ENCODE results near the gene SUSD4.

DNA sequence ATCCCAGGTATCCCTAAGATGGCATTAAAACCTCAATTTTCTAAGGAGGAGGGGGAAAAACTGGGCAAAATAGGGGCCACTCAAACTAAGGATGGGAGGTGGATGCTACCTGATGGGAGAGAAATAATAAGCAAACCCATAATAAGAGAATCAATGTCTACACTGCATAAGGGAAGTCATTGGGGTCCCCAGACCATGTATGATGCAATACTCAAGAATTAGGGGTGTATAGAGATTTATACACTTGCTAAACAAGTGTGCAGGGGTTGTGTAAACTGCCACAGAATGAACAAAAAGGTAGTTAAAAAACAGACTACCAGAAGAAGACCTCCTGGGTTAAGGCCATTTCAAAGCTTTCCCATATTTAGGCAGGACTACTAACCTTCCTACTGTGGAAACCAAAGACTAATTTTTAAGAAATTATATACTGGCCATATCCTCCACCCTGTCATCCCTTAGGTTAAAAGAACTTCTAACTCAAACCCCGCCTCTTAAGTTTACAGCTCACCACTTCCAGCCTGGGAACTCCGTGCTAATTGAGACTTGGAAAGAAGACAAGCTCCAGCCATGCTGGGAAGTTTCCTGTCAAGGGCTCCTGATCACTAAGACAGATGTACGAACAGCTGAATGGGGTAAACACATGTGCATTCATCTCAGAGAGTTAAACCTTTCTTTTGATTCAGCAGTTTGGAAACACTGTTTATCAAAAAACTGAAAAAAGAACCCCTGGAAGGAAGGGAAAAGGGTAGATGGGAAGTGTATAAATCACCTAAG is 156.5 kb downstream of the SUSD4 start:
- TF ChIP-seq POLR2A (IDR thresholded peaks at IDR 0.05) (no peak), CTCF (IDR thresholded peaks at IDR 0.05) (no peak)

Data from prostate gland (tissue), 2 donors.